ENCODE measurements around the gene GAGE13.
"Not testable (repeated sequence)": the region's sequence is repeated elsewhere in the genome, so short reads cannot be mapped to it uniquely, and the experiment has no call there.

GRCh38 chrX:49330421-49330820 lies 961 bp upstream of the GAGE13 start:
- not testable (repeated sequence) for TF ChIP-seq CTCF, POLR2A (IDR thresholded peaks at IDR 0.05)
